ENCODE measurements around the gene CCDC171. TPM values are rescaled to one million over a fixed set of nuclear protein-coding genes. Genes with fewer than 3 reads are reported as not detected.
"Not testable (repeated sequence)": the region's sequence is repeated elsewhere in the genome, so short reads cannot be mapped to it uniquely, and the experiment has no call there.

Gene CCDC171
- total RNA-seq, 2 donors from 2014 or later: 0.52 to 1.5 TPM

DNA sequence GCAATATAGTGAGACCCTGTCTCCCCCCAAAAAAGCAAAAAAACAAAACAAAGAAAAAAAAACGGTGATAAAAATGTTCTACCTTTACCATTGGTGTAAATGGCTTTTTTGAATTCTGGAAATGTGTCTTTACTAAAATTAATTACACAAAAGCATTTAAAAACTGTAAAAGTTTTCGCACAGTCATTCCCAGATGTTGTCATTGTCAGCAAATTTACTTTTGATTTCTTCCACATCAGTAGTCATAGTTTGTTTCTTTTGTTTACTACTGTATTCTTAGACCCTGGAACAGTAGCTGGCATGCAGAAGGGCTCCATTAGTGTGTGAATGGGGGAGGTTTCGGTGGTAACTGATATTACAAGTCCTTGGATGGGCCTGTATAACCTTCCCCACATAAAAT, 39.5 kb downstream of the CCDC171 start:
- ATAC-seq: no peak
- Mint-ChIP-seq H3K27me3 (no peaks in the 10 kb centered on the region), H3K36me3 (ENCODE audit: low read depth) (no peaks in the 10 kb centered on the region), H3K4me1 (peaks cover 2% of the 10 kb centered on the region), H3K27ac (no peak overlapping the region), H3K4me3 (no peak overlapping the region)
- DNase-seq: no peak
- no peaks in the 10 kb centered on the region for H3K9me3 ChIP-seq (ENCODE audit: control insufficient read depth, low read length, poor library complexity, severe bottlenecking)

DNA sequence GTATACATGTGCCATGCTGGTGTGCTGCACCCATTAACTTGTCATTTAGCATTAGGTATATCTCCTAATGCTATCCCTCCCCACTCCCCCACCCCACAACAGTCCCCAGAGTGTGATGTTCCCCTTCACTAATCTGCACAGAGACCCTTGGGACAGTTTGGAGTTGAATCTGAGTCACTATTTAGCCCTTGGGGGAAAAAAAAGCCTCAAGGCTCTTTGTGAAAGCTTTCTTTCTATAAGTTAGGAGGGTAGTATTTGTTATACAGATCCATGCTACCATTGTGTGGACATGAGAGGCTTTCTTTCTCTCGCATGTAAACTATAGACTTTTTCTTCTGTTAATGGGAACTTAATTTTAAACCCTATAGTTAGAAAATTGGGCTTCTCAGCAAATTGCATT, 40.1 kb downstream of the CCDC171 start:
- H3K4me1 Mint-ChIP-seq; H3K9me3 ChIP-seq (ENCODE audit: control insufficient read depth, low read length, poor library complexity, severe bottlenecking); H3K4me3 Mint-ChIP-seq; DNase-seq; H3K36me3 Mint-ChIP-seq (ENCODE audit: low read depth); H3K27me3 Mint-ChIP-seq; H3K27ac Mint-ChIP-seq; ATAC-seq: not testable (repeated sequence)

DNA sequence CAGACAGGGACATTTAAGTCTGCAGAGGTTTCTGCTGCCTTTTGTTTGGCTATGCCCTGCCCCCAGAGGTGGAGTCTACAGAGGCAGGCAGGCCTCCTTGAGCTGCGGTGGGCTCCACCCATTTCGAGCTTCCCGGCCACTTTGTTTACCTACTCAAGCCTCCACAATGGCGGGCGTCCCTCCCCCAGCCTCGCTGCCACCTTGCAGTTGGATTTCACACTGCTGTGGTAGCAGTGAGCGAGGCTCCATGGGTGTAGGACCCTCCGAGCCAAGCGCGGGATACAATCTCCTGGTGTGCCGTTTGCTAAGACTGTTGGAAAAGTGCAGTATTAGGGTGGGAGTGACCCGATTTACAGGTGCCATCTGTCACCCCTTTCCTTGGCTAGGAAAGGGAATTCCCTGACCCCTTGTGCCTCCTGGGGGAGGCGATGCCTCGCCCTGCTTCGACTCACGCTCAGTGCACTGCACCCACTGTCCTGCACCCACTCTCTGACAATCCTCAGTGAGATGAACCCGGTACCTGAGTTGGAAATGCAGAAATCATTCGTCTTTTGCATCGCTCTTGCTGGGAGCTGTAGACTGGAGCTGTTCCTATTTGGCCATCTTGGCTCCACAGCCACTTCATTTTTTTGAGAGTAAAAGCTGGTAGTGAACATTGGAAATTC, 48.0 kb downstream of the CCDC171 start:
- H3K27ac Mint-ChIP-seq; H3K9me3 ChIP-seq (ENCODE audit: control insufficient read depth, low read length, poor library complexity, severe bottlenecking); H3K27me3 Mint-ChIP-seq; DNase-seq; H3K36me3 Mint-ChIP-seq (ENCODE audit: low read depth); H3K4me1 Mint-ChIP-seq; H3K4me3 Mint-ChIP-seq; ATAC-seq: not testable (repeated sequence)

DNA sequence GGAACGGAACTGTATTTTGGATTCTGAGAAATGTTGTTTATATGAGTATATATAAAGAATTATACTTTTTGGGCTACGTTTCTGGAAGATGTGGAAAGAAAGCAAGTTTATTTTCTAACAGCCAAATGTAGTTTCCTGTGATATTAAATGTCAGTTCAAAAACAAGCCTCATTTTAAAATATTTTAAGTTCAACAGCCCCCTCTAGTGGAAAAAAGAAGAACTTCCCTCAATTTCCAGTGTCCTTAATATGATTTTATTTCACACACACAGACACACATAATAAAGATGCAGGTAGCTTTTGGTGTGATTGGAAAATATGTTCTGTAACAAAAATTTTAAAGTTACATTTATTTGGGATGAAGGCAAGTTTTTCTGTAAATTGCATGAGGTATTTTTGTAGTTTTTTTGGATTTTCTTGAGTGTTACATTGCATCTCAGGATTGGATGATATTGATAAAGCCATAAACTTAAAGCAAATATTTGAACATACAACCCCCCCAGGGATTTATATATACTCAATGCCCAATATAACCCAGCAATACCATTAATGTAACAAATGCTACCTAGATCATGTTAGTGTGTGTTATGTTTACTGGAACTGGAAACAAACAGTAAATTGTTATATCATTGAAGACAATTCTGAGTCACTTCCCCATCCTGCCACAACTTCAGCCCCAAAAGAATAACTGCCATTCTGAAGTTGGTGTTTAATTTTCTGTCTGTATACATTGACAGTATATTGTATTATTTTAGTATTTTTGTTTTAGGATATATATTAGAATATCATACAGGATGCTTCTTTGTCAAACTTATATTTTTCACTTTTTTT, 54.0 kb downstream of the CCDC171 start:
- Mint-ChIP-seq H3K4me3 (no peak overlapping the region), H3K4me1 (no peaks in the 10 kb centered on the region), H3K27ac (no peak overlapping the region), H3K27me3 (no peaks in the 10 kb centered on the region), H3K36me3 (ENCODE audit: low read depth) (no peaks in the 10 kb centered on the region)
- ATAC-seq (peak; percentile 37), DNase-seq (no peak)
- H3K9me3 ChIP-seq (ENCODE audit: control insufficient read depth, low read length, poor library complexity, severe bottlenecking): no peaks in the 10 kb centered on the region

DNA sequence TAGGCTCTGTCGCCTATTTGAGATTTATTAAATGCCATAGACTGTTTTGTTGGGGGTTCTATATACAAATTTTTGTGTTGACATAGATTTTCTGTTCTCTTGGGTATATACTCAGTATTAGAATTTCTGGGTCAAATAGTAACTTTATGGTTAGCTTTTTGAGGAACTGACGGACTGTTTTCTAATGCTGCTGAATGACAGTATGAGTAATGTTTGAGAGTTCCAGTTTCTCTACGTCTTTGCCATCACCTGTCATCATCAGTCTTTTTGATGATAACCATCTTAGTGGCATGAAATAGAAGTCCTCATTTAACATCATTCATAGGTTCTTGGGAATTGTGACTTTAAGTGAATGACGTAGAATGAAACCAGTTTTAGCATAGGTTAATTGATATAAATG, 60.1 kb downstream of the CCDC171 start:
- no peaks in the 10 kb centered on the region for H3K9me3 ChIP-seq (ENCODE audit: control insufficient read depth, low read length, poor library complexity, severe bottlenecking)
- no peak for DNase-seq
- no peak for ATAC-seq
- Mint-ChIP-seq H3K27me3 (no peaks in the 10 kb centered on the region), H3K36me3 (ENCODE audit: low read depth) (peaks cover 3% of the 10 kb centered on the region), H3K4me1 (no peaks in the 10 kb centered on the region), H3K27ac (peak overlapping the region; percentile 56), H3K4me3 (no peak overlapping the region)

DNA sequence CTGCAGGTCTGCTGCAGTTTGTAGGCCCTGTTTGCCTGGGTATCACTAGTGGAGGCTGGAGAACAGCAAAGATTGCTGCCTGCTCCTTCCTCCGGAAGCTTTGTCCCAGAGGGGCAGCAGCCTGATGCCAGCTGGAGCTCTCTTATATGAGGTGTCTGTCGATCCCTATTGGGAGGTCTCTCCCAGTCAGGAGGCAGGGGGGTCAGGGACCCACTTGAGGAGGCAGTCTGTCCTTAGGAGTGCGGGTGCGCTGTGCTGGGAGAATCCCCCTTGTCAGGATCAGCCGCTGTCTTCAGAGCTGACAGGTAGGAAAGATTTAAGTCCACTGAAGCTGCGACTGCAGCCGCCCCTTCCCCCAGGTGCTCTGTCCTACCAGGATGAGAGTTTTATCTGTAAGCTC, 64.9 kb downstream of the CCDC171 start:
- Mint-ChIP-seq H3K27me3 (no peaks in the 10 kb centered on the region), H3K4me1 (peaks cover 2% of the 10 kb centered on the region), H3K36me3 (ENCODE audit: low read depth) (peaks cover 3% of the 10 kb centered on the region), H3K4me3 (no peak overlapping the region), H3K27ac (no peak overlapping the region)
- DNase-seq (no peak), ATAC-seq (no peak)
- no peaks in the 10 kb centered on the region for H3K9me3 ChIP-seq (ENCODE audit: control insufficient read depth, low read length, poor library complexity, severe bottlenecking)

DNA sequence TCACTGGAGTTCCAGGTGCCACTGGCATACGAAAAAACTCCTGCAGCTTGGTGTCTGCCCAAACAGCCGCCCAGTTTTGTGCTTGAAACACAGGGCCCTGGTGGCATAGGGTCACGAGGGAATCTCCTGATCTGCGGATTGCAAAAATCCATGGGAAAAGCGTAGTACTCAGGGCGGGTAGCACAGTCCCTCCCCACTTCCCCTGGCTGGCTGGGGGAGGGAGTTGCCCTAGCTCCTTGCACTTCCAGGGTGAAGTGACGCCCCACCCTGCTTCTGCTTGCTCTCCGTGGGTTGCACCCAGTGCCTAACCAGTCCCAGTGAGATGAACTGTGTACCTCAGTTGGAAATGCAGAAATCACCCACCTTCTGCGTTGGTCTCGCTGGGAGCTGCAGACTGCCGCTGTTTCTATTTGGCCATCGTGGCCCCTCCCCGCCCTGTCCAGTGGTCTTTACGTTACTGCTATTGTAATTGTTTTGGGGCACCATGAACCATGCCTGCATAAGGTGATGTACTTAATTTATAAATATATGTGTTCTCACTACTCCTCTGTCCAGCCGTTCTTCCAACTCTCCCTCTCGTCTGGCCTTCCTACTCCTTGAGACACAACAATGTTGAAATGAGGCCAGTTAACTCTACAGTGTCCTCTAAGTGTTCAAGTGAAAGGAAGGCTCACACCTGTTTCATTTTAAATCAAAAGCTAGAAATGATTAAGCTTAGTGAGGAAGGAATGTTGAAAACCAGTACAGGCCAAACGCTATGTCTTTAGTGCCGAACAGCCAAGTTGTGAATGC, 65.9 kb downstream of the CCDC171 start:
- no peaks in the 10 kb centered on the region for H3K27me3 Mint-ChIP-seq
- H3K27ac Mint-ChIP-seq: no peak overlapping the region
- H3K9me3 ChIP-seq (ENCODE audit: control insufficient read depth, low read length, poor library complexity, severe bottlenecking): no peaks in the 10 kb centered on the region
- no peak overlapping the region for H3K4me3 Mint-ChIP-seq
- DNase-seq: no peak
- H3K36me3 Mint-ChIP-seq (ENCODE audit: low read depth): peaks cover 3% of the 10 kb centered on the region
- peaks cover 2% of the 10 kb centered on the region for H3K4me1 Mint-ChIP-seq
- ATAC-seq: no peak

DNA sequence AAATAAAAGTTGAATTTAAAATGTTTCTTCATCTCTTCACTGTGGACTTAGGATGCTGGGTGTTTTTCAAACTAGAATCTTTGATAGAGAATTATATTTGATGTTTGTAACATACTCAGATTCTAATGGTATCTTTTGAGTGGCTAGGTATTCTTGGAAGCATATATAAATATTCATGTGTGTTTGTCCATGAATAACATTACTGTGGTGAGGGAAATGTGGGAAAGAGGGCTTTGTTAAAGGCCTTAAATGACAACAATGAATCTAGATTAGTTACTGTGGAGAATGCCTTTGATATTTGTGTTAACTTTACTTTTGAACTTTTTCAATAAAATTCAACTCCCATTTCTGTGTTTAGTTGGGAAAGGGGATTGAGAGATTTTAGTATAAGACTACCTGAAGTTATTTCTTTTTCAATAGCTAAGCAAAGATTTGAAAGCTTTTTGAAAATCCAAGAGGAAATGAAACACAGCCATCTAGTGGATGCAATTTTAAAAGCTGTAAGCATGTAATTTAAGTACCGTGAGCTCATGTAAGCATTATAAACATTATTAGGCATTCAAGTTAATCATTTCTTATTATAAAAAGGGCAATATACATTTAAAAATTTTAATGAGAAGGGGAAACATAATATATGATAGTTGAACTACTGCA, 69.6 kb downstream of the CCDC171 start:
- DNase-seq: no peak
- Mint-ChIP-seq H3K4me1 (peaks cover 2% of the 10 kb centered on the region), H3K4me3 (no peak overlapping the region), H3K27me3 (no peaks in the 10 kb centered on the region), H3K27ac (no peak overlapping the region), H3K36me3 (ENCODE audit: low read depth) (peaks cover 5% of the 10 kb centered on the region)
- ATAC-seq: no peak
- H3K9me3 ChIP-seq (ENCODE audit: control insufficient read depth, low read length, poor library complexity, severe bottlenecking): no peaks in the 10 kb centered on the region

DNA sequence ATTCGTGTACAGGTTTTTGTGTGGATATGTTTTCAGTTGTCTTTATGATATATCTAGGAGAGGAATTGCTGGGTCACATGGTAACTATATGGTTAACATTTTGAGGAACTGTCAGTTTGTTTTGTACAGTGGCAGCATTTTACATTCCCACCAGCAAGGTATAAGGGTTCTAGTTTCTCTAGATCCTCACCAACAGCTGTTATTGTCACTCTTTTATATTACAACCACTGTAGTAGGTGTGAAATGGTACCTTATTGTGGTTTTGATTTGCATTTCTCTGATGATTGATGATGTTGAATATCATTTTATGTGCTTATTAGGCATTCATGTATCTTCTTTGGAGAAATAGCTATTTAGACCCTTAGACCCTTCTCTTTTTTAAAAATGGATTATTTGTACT, 82.9 kb downstream of the CCDC171 start:
- H3K9me3 ChIP-seq (ENCODE audit: control insufficient read depth, low read length, poor library complexity, severe bottlenecking): no peaks in the 10 kb centered on the region
- ATAC-seq: no peak
- H3K4me3 Mint-ChIP-seq: no peak overlapping the region
- no peaks in the 10 kb centered on the region for H3K4me1 Mint-ChIP-seq
- no peak for DNase-seq
- no peaks in the 10 kb centered on the region for H3K36me3 Mint-ChIP-seq (ENCODE audit: low read depth)
- H3K27ac Mint-ChIP-seq: no peak overlapping the region
- no peaks in the 10 kb centered on the region for H3K27me3 Mint-ChIP-seq

DNA sequence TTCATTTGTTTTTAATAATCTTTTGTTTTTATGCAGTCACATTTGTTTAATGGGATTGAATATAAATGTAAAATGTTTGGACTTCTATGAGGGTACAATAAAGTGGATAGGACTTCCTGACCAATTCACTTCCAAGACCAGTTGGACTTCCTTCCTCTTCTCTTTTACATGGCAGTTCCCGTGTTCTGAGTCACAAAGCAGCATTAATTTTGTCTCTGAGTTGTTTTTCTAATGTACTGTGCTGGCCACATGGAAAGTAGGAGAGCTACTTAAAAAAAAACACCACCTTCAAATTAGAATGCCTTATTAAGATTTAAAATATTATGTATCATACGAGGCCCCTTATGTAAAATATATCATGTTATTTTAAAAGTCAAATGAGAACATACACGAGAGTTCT, 87.3 kb downstream of the CCDC171 start:
- H3K9me3 ChIP-seq (ENCODE audit: control insufficient read depth, low read length, poor library complexity, severe bottlenecking): no peaks in the 10 kb centered on the region
- no peak overlapping the region for H3K4me3 Mint-ChIP-seq
- no peak for DNase-seq
- no peaks in the 10 kb centered on the region for H3K4me1 Mint-ChIP-seq
- no peaks in the 10 kb centered on the region for H3K36me3 Mint-ChIP-seq (ENCODE audit: low read depth)
- no peaks in the 10 kb centered on the region for H3K27me3 Mint-ChIP-seq
- ATAC-seq: no peak
- no peak overlapping the region for H3K27ac Mint-ChIP-seq

DNA sequence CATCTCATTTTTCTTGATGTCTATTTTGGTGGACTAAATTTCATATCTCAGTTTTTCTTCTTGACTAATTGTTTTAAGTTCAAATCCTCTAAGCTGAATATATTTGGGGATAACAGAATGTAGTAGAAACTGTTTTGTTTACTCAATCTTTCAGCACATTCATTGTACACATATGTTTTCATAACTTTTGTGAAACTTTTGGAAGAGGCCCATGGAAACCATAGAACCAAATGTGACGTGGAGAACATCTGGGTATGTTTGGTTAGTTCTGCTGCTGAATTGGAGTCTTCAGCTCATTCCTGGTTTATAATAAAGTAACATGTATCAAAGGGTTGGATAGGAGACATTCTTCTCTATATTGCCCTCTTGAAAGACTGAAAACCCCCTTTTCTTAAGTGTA, 88.4 kb downstream of the CCDC171 start:
- DNase-seq (no peak), ATAC-seq (no peak)
- Mint-ChIP-seq H3K27ac (no peak overlapping the region), H3K36me3 (ENCODE audit: low read depth) (no peaks in the 10 kb centered on the region), H3K4me1 (no peaks in the 10 kb centered on the region), H3K27me3 (no peaks in the 10 kb centered on the region), H3K4me3 (no peak overlapping the region)
- no peaks in the 10 kb centered on the region for H3K9me3 ChIP-seq (ENCODE audit: control insufficient read depth, low read length, poor library complexity, severe bottlenecking)

DNA sequence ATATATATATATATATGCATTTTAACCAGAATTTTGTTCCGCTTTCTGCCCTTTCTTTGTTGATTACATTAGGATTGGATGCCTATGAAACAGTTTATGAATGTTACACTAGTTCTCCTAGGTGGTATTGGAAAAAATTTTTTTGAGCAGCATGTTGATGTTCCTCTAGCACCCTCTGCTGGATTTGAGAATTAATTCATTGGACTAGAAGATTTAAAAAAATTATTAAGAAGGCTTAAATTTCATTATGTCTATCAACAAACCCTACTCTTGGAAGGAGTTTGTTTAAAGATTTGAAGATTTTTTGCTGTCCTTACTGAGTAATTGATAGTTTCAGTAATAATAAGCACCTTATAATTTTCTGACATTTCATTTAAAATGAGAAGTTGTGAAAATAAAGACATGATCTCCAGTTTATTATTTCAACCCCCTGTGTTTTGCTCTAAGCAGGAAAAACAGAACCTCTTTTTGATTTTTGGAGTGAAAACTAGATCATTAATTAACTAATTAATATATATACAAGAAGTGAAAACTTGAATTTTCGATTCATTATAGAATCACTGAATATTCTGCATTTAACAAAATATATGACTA, 89.6 kb downstream of the CCDC171 start:
- Mint-ChIP-seq H3K36me3 (ENCODE audit: low read depth) (no peaks in the 10 kb centered on the region), H3K27me3 (no peaks in the 10 kb centered on the region), H3K27ac (no peak overlapping the region), H3K4me1 (no peaks in the 10 kb centered on the region), H3K4me3 (no peak overlapping the region)
- ATAC-seq: no peak
- H3K9me3 ChIP-seq (ENCODE audit: control insufficient read depth, low read length, poor library complexity, severe bottlenecking): no peaks in the 10 kb centered on the region
- no peak for DNase-seq

DNA sequence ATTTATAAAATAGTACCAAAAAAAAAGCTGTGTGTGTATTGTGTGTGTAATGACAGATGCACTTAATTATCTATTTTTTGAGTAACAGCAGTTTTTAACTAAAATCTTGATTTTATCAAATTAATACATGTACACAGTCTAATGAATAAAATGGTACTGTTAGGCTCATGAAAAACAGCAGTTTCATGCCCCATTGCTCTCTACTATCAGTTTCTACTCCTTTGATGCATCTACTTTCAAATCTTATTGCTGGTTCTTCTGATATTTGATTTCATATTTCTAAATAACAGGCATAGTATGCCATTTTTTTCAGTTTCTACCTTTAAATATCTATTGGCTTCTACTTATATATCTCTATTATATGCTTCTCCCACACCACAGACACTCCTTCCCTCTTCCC, 117.4 kb downstream of the CCDC171 start:
- Mint-ChIP-seq H3K27me3 (no peaks in the 10 kb centered on the region), H3K4me3 (no peak overlapping the region), H3K27ac (no peak overlapping the region), H3K36me3 (ENCODE audit: low read depth) (no peaks in the 10 kb centered on the region), H3K4me1 (peaks cover 2% of the 10 kb centered on the region)
- ATAC-seq (no peak), DNase-seq (no peak)
- H3K9me3 ChIP-seq (ENCODE audit: control insufficient read depth, low read length, poor library complexity, severe bottlenecking): no peaks in the 10 kb centered on the region
